Stimulated activated memory B cell treated with anti-CD40 and anti-IgM and Interleukin-4, amounts not matched to agents 10 μg/mL and 1 μg/mL and 100 μg/mL, for 72 hours (primary cell): Measurements from ENCODE around the gene GCSAM.

ENCODE experiments used
- ATAC-seq: fragments of 150-1000 bp; cut with Tn5 transposase; 2 replicates; pipeline ENCODE4 v1.10.0; 2021
- H3K27ac Mint-ChIP-seq: one replicate; pipeline ENCODE4 v1.8.0; 2022; ENCODE audit warnings: mild to moderate bottlenecking, mixed read lengths
- H3K27me3 Mint-ChIP-seq: one replicate; pipeline ENCODE4 v1.8.0; 2022; ENCODE audit warnings: mixed read lengths
- H3K36me3 Mint-ChIP-seq: one replicate; pipeline ENCODE4 v1.8.0; 2022; ENCODE audit warnings: mixed read lengths
- H3K4me1 Mint-ChIP-seq: one replicate; pipeline ENCODE4 v1.8.0; 2022; ENCODE audit warnings: mixed read lengths
- H3K4me3 Mint-ChIP-seq: one replicate; pipeline ENCODE4 v1.8.0; 2022; ENCODE audit warnings: mild to moderate bottlenecking, moderate library complexity, mixed read lengths
- H3K9me3 Mint-ChIP-seq: one replicate; pipeline ENCODE4 v1.8.0; 2022; ENCODE audit warnings: mixed read lengths

The GCSAM gene

GRCh38 chr3:112121577-112122547 lies 11.2 kb downstream of the GCSAM start:
- no peak for ATAC-seq
- no peak overlapping the region for H3K4me3 Mint-ChIP-seq
- no peaks in the 10 kb centered on the region for H3K27me3 Mint-ChIP-seq
- H3K36me3 Mint-ChIP-seq: peaks cover 31% of the 10 kb centered on the region
- no peak overlapping the region for H3K27ac Mint-ChIP-seq
- H3K4me1 Mint-ChIP-seq: peaks cover 82% of the 10 kb centered on the region
- H3K9me3 Mint-ChIP-seq: no peaks in the 10 kb centered on the region

- Mint-ChIP-seq H3K4me1 (peaks cover 79% of the 10 kb centered on the region), H3K9me3 (no peaks in the 10 kb centered on the region), H3K36me3 (peaks cover 15% of the 10 kb centered on the region), H3K4me3 (no peak overlapping the region), H3K27me3 (no peaks in the 10 kb centered on the region), H3K27ac (peak overlapping the region; percentile 96)
- peak; percentile 53 for ATAC-seq
Observed at GRCh38 chr3:112119962-112120836, 12.8 kb downstream of the GCSAM start.

GRCh38 chr3:112117841-112118571 lies 15.0 kb downstream of the GCSAM start:
- peak overlapping the region; percentile 96 for H3K27ac Mint-ChIP-seq
- peaks cover 87% of the 10 kb centered on the region for H3K4me1 Mint-ChIP-seq
- H3K4me3 Mint-ChIP-seq: no peak overlapping the region
- H3K9me3 Mint-ChIP-seq: no peaks in the 10 kb centered on the region
- H3K36me3 Mint-ChIP-seq: peaks cover 5% of the 10 kb centered on the region
- peak; percentile 80 for ATAC-seq
- no peaks in the 10 kb centered on the region for H3K27me3 Mint-ChIP-seq

GRCh38 chr3:112117415-112117814 lies 15.6 kb downstream of the GCSAM start:
- peaks cover 93% of the 10 kb centered on the region for H3K4me1 Mint-ChIP-seq
- no peaks in the 10 kb centered on the region for H3K9me3 Mint-ChIP-seq

GRCh38 chr3:112116748-112117186 lies 16.3 kb downstream of the GCSAM start:
- ATAC-seq: no peak
- H3K27ac Mint-ChIP-seq: peak overlapping the region; percentile 96
- H3K9me3 Mint-ChIP-seq: no peaks in the 10 kb centered on the region
- H3K36me3 Mint-ChIP-seq: no peaks in the 10 kb centered on the region
- H3K4me1 Mint-ChIP-seq: peaks cover 96% of the 10 kb centered on the region
- no peaks in the 10 kb centered on the region for H3K27me3 Mint-ChIP-seq
- peak overlapping the region; percentile 61 for H3K4me3 Mint-ChIP-seq

More at GRCh38 chr3:112117415-112117814, 15.6 kb downstream of the GCSAM start:
- peak overlapping the region; percentile 96 for H3K27ac Mint-ChIP-seq
- no peak for ATAC-seq
- H3K36me3 Mint-ChIP-seq: no peaks in the 10 kb centered on the region
- no peak overlapping the region for H3K4me3 Mint-ChIP-seq
- no peaks in the 10 kb centered on the region for H3K27me3 Mint-ChIP-seq

GRCh38 chr3:112115806-112116383 lies 17.2 kb downstream of the GCSAM start:
- Mint-ChIP-seq H3K9me3 (no peaks in the 10 kb centered on the region), H3K4me1 (peaks cover 90% of the 10 kb centered on the region), H3K4me3 (no peak overlapping the region), H3K36me3 (no peaks in the 10 kb centered on the region), H3K27me3 (no peaks in the 10 kb centered on the region), H3K27ac (peak overlapping the region; percentile 96)
- ATAC-seq: no peak

GRCh38 chr3:112115161-112115739 lies 17.8 kb downstream of the GCSAM start:
- peak; percentile 49 for ATAC-seq
- H3K27ac Mint-ChIP-seq: peak overlapping the region; percentile 96

GRCh38 chr3:112114576-112115160 lies 18.4 kb downstream of the GCSAM start:
- no peaks in the 10 kb centered on the region for H3K36me3 Mint-ChIP-seq
- H3K9me3 Mint-ChIP-seq: no peaks in the 10 kb centered on the region
- H3K27ac Mint-ChIP-seq: peak overlapping the region; percentile 96
- ATAC-seq: peak; percentile 61
- H3K27me3 Mint-ChIP-seq: no peaks in the 10 kb centered on the region
- H3K4me1 Mint-ChIP-seq: peaks cover 77% of the 10 kb centered on the region
- H3K4me3 Mint-ChIP-seq: peak overlapping the region; percentile 44

More at GRCh38 chr3:112115161-112115739, 17.8 kb downstream of the GCSAM start:
- Mint-ChIP-seq H3K4me1 (peaks cover 83% of the 10 kb centered on the region), H3K36me3 (no peaks in the 10 kb centered on the region), H3K9me3 (no peaks in the 10 kb centered on the region), H3K4me3 (peak overlapping the region; percentile 29), H3K27me3 (no peaks in the 10 kb centered on the region)

- H3K9me3 Mint-ChIP-seq: no peaks in the 10 kb centered on the region
- ATAC-seq: peak; percentile 81
- peaks cover 50% of the 10 kb centered on the region for H3K4me1 Mint-ChIP-seq
- H3K27ac Mint-ChIP-seq: peak overlapping the region; percentile 96
- no peak overlapping the region for H3K4me3 Mint-ChIP-seq
- no peaks in the 10 kb centered on the region for H3K36me3 Mint-ChIP-seq
- H3K27me3 Mint-ChIP-seq: no peaks in the 10 kb centered on the region
Observed at GRCh38 chr3:112111785-112112402, 21.2 kb downstream of the GCSAM start.

- Mint-ChIP-seq H3K9me3 (no peaks in the 10 kb centered on the region), H3K4me3 (no peak overlapping the region), H3K4me1 (peaks cover 27% of the 10 kb centered on the region), H3K36me3 (no peaks in the 10 kb centered on the region), H3K27ac (no peak overlapping the region), H3K27me3 (no peaks in the 10 kb centered on the region)
- no peak for ATAC-seq
Observed at GRCh38 chr3:112109322-112109721, 23.7 kb downstream of the GCSAM start.

- H3K4me3 Mint-ChIP-seq: no peak overlapping the region
- H3K27me3 Mint-ChIP-seq: no peaks in the 10 kb centered on the region
- ATAC-seq: no peak
- no peak overlapping the region for H3K27ac Mint-ChIP-seq
- no peaks in the 10 kb centered on the region for H3K4me1 Mint-ChIP-seq
- H3K9me3 Mint-ChIP-seq: no peaks in the 10 kb centered on the region
- H3K36me3 Mint-ChIP-seq: no peaks in the 10 kb centered on the region
Observed at GRCh38 chr3:112104774-112105173, 28.3 kb downstream of the GCSAM start.

- Mint-ChIP-seq H3K4me3 (no peak overlapping the region), H3K36me3 (peaks cover 5% of the 10 kb centered on the region), H3K4me1 (no peaks in the 10 kb centered on the region), H3K27me3 (no peaks in the 10 kb centered on the region), H3K9me3 (peaks cover 4% of the 10 kb centered on the region), H3K27ac (no peak overlapping the region)
- ATAC-seq: no peak
Observed at GRCh38 chr3:112101916-112102315, 31.1 kb downstream of the GCSAM start.

- Mint-ChIP-seq H3K9me3 (peaks cover 4% of the 10 kb centered on the region), H3K4me3 (no peak overlapping the region), H3K27ac (no peak overlapping the region), H3K36me3 (peaks cover 5% of the 10 kb centered on the region), H3K27me3 (no peaks in the 10 kb centered on the region), H3K4me1 (peaks cover 11% of the 10 kb centered on the region)
- peak; percentile 39 for ATAC-seq
Observed at GRCh38 chr3:112097378-112097777, 35.7 kb downstream of the GCSAM start.
